Measurements from ENCODE around the gene FGF3.

The FGF3 gene

GRCh38 chr11:69823641-69824265 is 4.5 kb upstream of the FGF3 start:
- no peak for DNase-seq (ENCODE audit: low spot score)

GRCh38 chr11:69822676-69823494 is 3.7 kb upstream of the FGF3 start:
- no peak for DNase-seq (ENCODE audit: low spot score)

- no peak for DNase-seq (ENCODE audit: low spot score)
These were observed 2.4 kb upstream of the FGF3 start for GRCh38 chr11:69821511-69822040.

- no peak for DNase-seq (ENCODE audit: low spot score)
These were observed 1.2 kb upstream of the FGF3 start for GRCh38 chr11:69820441-69820840.

- no peak for DNase-seq (ENCODE audit: low spot score)
These were observed 390 bp upstream of the FGF3 start for GRCh38 chr11:69819541-69820070.

- no peak for DNase-seq (ENCODE audit: low spot score)
These were observed 999 bp downstream of the FGF3 start for GRCh38 chr11:69818231-69818602.

- peak; percentile 77 for DNase-seq (ENCODE audit: low spot score)
These were observed 1.7 kb downstream of the FGF3 start for GRCh38 chr11:69817265-69818230.

- no peak for DNase-seq (ENCODE audit: low spot score)
These were observed 2.5 kb downstream of the FGF3 start for GRCh38 chr11:69816671-69817070.

GRCh38 chr11:69815973-69816372 is 3.2 kb downstream of the FGF3 start:
- DNase-seq (ENCODE audit: low spot score), result no peak

GRCh38 chr11:69814902-69815301 is 4.3 kb downstream of the FGF3 start:
- DNase-seq (ENCODE audit: low spot score), result no peak

GRCh38 chr11:69814411-69814810 is 4.8 kb downstream of the FGF3 start:
- DNase-seq (ENCODE audit: low spot score), result no peak

GRCh38 chr11:69813839-69814238 is 5.4 kb downstream of the FGF3 start:
- no peak for DNase-seq (ENCODE audit: low spot score)

GRCh38 chr11:69812946-69813345 is 6.3 kb downstream of the FGF3 start:
- DNase-seq (ENCODE audit: low spot score), result no peak

- no peak for DNase-seq (ENCODE audit: low spot score)
These were observed 7.0 kb downstream of the FGF3 start for GRCh38 chr11:69812256-69812655.

GRCh38 chr11:69811431-69811830 is 7.8 kb downstream of the FGF3 start:
- no peak for DNase-seq (ENCODE audit: low spot score)

GRCh38 chr11:69810289-69811118 is 8.7 kb downstream of the FGF3 start:
- no peak for DNase-seq (ENCODE audit: low spot score)

GRCh38 chr11:69808667-69809086 is 10.5 kb downstream of the FGF3 start:
- peak; percentile 67 for DNase-seq (ENCODE audit: low spot score)

- DNase-seq (ENCODE audit: low spot score), result no peak
These were observed 12.0 kb downstream of the FGF3 start for GRCh38 chr11:69807106-69807815.

- no peak for DNase-seq (ENCODE audit: low spot score)
These were observed 14.3 kb downstream of the FGF3 start for GRCh38 chr11:69804769-69805508.
